CD14-positive monocyte (primary cell): ENCODE data around the gene GRK4. TPM values are rescaled to one million over a fixed set of nuclear protein-coding genes. Genes with fewer than 3 reads are reported as not detected.
"Not testable (repeated sequence)": the region's sequence is repeated elsewhere in the genome, so short reads cannot be mapped to it uniquely, and the experiment has no call there.

Source experiments
- DNase-seq, 3 donors: peaks; one replicate each; pipeline ENCODE4 v3.0.0-alpha.2; 2011 to 2022
- H2AFZ ChIP-seq: 2 replicates; pipeline ENCODE4 v1.6.0; 2012; ENCODE audit warnings: mild to moderate bottlenecking, low read depth, low read length, inconsistent platforms; ENCODE audit not compliant: insufficient read depth, poor library complexity, severe bottlenecking
- H3K27ac ChIP-seq, 2 donors: 1 replicate in 1 of 2; 2 replicates in 1 of 2; pipeline ENCODE4 v1.5.1; 2012 to 2013; ENCODE audit warnings: low read length in 2 of 2, control low read depth in 1 of 2, inconsistent platforms in 1 of 2, low read depth in 1 of 2, mild to moderate bottlenecking in 1 of 2
- H3K27me3 ChIP-seq, 2 donors: one replicate each; pipeline versions ENCODE4 v1.6.0 to v1.6.1; 2011 to 2013; ENCODE audit warnings: low read length in 2 of 2; ENCODE audit not compliant: control insufficient read depth in 2 of 2, insufficient read depth in 2 of 2
- H3K36me3 ChIP-seq, 2 donors: replicated peaks in 1 of 2; 1 replicate in 1 of 2; 2 replicates in 1 of 2; pipeline versions ENCODE4 v1.5.1 to v1.6.1; 2012 to 2013; ENCODE audit warnings: low read length in 2 of 2, control low read depth in 1 of 2, inconsistent platforms in 1 of 2, mild to moderate bottlenecking in 1 of 2; ENCODE audit not compliant: insufficient read depth in 2 of 2, control insufficient read depth in 1 of 2
- H3K4me1 ChIP-seq, 2 donors: 1 replicate in 1 of 2; 2 replicates in 1 of 2; pipeline versions ENCODE4 v1.5.1 to v1.6.1; 2012 to 2013; ENCODE audit warnings: low read length in 2 of 2, control low read depth in 1 of 2, inconsistent platforms in 1 of 2, mild to moderate bottlenecking in 1 of 2, moderate library complexity in 1 of 2; ENCODE audit not compliant: insufficient read depth in 2 of 2, control insufficient read depth in 1 of 2
- H3K4me2 ChIP-seq: replicated peaks from 2 replicates; pipeline ENCODE3; 2012; ENCODE audit warnings: low read length, moderate library complexity, mild to moderate bottlenecking; ENCODE audit not compliant: poor library complexity, severe bottlenecking; ENCODE audit errors: extremely low read depth
- H3K4me3 ChIP-seq, 3 experiments: fragments of 200-600 bp in 1 of 3; sonication (generic) in 1 of 3; replicated peaks in 1 of 3; 1 replicate in 2 of 3; 2 replicates in 1 of 3; pipeline ENCODE4 v1.5.1; 2011 to 2013; ENCODE audit warnings: low read length in 3 of 3, mild to moderate bottlenecking in 3 of 3, control low read depth in 2 of 3, low read depth in 2 of 3, inconsistent platforms in 1 of 3, moderate library complexity in 1 of 3
- H3K79me2 ChIP-seq: 2 replicates; pipeline ENCODE4 v1.6.0; 2012; ENCODE audit warnings: mild to moderate bottlenecking, control low read depth, inconsistent platforms, low read length, moderate library complexity; ENCODE audit not compliant: insufficient read depth
- H3K9ac ChIP-seq: 2 replicates; pipeline ENCODE4 v1.6.0; 2017; ENCODE audit warnings: low read length, mild to moderate bottlenecking; ENCODE audit not compliant: insufficient read depth, poor library complexity, severe bottlenecking
- H3K9me3 ChIP-seq, 2 donors: replicated peaks in 1 of 2; 1 replicate in 1 of 2; 2 replicates in 1 of 2; pipeline versions ENCODE4 v1.5.1 to v1.6.1; 2012 to 2013; ENCODE audit warnings: low read length in 2 of 2, control low read depth in 1 of 2; ENCODE audit not compliant: control insufficient read depth in 1 of 2, insufficient read depth in 1 of 2
- H4K20me1 ChIP-seq: 2 replicates; pipeline ENCODE4 v1.6.0; 2012; ENCODE audit warnings: mild to moderate bottlenecking, low read length, control low read depth, moderate library complexity; ENCODE audit not compliant: insufficient read depth
- H3K27ac Mint-ChIP-seq, 7 donors: one replicate each; pipeline ENCODE4 v1.8.0; 2020; ENCODE audit warnings: mild to moderate bottlenecking in 7 of 7, mixed read lengths in 7 of 7, moderate library complexity in 6 of 7, inconsistent platforms in 2 of 7
- H3K27me3 Mint-ChIP-seq, 3 donors: one replicate each; pipeline ENCODE4 v1.8.0; 2021 to 2022; ENCODE audit warnings: low read depth in 3 of 3, mild to moderate bottlenecking in 3 of 3, mixed read lengths in 3 of 3, moderate library complexity in 3 of 3, inconsistent platforms in 1 of 3
- H3K36me3 Mint-ChIP-seq, 2 donors: one replicate each; pipeline ENCODE4 v1.8.0; 2020; ENCODE audit warnings: mixed read lengths in 2 of 2, inconsistent platforms in 1 of 2, mild to moderate bottlenecking in 1 of 2
- H3K4me1 Mint-ChIP-seq: one replicate; pipeline ENCODE4 v1.8.0; 2020; ENCODE audit warnings: mild to moderate bottlenecking, mixed read lengths
- H3K4me3 Mint-ChIP-seq, 2 donors: one replicate each; pipeline ENCODE4 v1.8.0; 2020; ENCODE audit warnings: mild to moderate bottlenecking in 2 of 2, mixed read lengths in 2 of 2, moderate library complexity in 1 of 2
- H3K9me3 Mint-ChIP-seq, 7 donors: one replicate each; pipeline ENCODE4 v1.8.0; 2020 to 2022; ENCODE audit warnings: mixed read lengths in 7 of 7, mild to moderate bottlenecking in 6 of 7, moderate library complexity in 6 of 7, inconsistent platforms in 2 of 7
- WGBS: methylation state at CpG from one replicate; pipeline ENCODE4 v1.1.5; 2013; ENCODE audit warnings: missing lambda C conversion rate; ENCODE audit not compliant: insufficient coverage; 5-methylcytosine and 5-hydroxymethylcytosine counted together
- intact Hi-C, 2 donors: fragments of 100-400 bp; cut with micrococcal nuclease; formaldehyde crosslinking; loops; one replicate each; pipeline versions ENCODE4 v1.15.0 to v1.15.1; 2023
- polyA plus RNA-seq, 3 donors: library from polyadenylated mRNA; depleted of rRNA in 1 of 3; unstranded in 2 of 3; stranded (reverse) in 1 of 3; fragments of 300-500 nt in 2 of 3; fragments of >200 nt in 1 of 3; fragmentation: Illumina TruSeq in 2 of 3; gene quantifications; 1 replicate in 2 of 3; 2 replicates in 1 of 3; pipeline ENCODE4 v1.2.3, GENCODE V29; 2012 to 2021
- TF ChIP-seq, protein P1 (sequence below): fragments of 200-600 bp; IDR thresholded peaks from one replicate; pipeline ENCODE4 v1.8.0; 2022; ENCODE audit warnings: antibody characterized with exemption, mild to moderate bottlenecking

The GRK4 gene
- polyA plus RNA-seq, 3 donors = 1.1 to 1.2 (median 1.2) TPM

DNA sequence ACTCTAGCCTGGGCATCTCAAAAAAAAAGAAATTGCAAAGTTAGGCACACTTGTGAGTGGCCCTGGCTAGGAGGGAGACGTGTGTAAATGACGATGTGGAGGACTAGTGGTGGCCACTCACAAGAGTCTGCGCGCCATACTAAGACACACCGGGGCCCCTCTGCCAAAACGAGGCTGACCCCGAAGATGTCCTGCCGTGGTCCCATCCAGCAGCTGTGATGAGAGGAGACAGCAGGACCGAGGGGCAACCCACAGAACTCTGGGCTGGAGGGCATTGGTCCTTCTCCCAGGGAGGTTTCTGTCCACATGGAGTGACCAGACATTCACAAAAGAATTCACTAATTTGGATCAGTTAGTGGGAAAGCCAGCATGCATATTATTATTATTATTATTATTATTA, 47.6 kb upstream of the GRK4 start:
- H3K4me1 Mint-ChIP-seq = peaks cover 8% of the 10 kb centered on the region
- intact Hi-C loops = no loop called here
- no peak overlapping the region for H3K4me3 Mint-ChIP-seq
- Histone ChIP-seq H3K9ac (no peak overlapping the region), H3K27me3 (no peaks in the 10 kb centered on the region), H3K4me1 (no peaks in the 10 kb centered on the region), H4K20me1 (peaks cover 41% of the 10 kb centered on the region), H3K79me2 (peaks cover 5% of the 10 kb centered on the region), H3K4me3 (no peak overlapping the region), H3K4me2 (no peak overlapping the region), H2AFZ (no peak overlapping the region), H3K9me3 (no peaks in the 10 kb centered on the region), H3K27ac (no peak overlapping the region), H3K36me3 (peaks cover 42 to 91% of the 10 kb centered on the region in 2 donors)
- no peaks in the 10 kb centered on the region for H3K27me3 Mint-ChIP-seq
- peaks cover 0 to 9% (median 4%) of the 10 kb centered on the region in 7 donors for H3K9me3 Mint-ChIP-seq
- no peak overlapping the region for H3K27ac Mint-ChIP-seq
- peaks cover 84 to 95% of the 10 kb centered on the region in 2 donors for H3K36me3 Mint-ChIP-seq
- no peak for DNase-seq
- 89% methylated on average over 8 of the region's 9 CpGs for WGBS
- TF ChIP-seq, protein P1, sequence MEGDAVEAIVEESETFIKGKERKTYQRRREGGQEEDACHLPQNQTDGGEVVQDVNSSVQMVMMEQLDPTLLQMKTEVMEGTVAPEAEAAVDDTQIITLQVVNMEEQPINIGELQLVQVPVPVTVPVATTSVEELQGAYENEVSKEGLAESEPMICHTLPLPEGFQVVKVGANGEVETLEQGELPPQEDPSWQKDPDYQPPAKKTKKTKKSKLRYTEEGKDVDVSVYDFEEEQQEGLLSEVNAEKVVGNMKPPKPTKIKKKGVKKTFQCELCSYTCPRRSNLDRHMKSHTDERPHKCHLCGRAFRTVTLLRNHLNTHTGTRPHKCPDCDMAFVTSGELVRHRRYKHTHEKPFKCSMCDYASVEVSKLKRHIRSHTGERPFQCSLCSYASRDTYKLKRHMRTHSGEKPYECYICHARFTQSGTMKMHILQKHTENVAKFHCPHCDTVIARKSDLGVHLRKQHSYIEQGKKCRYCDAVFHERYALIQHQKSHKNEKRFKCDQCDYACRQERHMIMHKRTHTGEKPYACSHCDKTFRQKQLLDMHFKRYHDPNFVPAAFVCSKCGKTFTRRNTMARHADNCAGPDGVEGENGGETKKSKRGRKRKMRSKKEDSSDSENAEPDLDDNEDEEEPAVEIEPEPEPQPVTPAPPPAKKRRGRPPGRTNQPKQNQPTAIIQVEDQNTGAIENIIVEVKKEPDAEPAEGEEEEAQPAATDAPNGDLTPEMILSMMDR = no peak

DNA sequence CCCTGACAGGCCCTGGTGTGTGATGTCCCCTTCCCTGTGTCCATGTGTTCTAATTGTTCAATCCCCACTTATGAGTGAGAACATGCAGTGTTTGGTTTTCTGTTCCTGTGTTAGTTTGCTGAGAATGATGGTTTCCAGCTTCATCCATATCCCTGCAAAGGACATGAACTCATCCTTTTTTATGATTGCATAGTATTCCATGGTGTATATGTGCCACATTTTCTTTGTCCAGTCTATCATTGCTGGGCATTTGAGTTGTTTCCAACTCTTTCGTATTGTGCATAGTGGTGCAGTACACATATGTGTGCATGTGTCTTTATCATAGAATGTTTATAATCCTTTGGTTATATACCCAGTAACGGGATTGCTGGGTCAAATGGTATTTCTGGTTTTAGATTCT, 46.7 kb upstream of the GRK4 start:
- DNase-seq, H3K27ac ChIP-seq, H3K4me3 Mint-ChIP-seq, H3K4me1 ChIP-seq, H2AFZ ChIP-seq, H3K9me3 ChIP-seq, intact Hi-C loops, H3K9ac ChIP-seq, H3K9me3 Mint-ChIP-seq, H3K4me3 ChIP-seq, H3K27me3 ChIP-seq, H3K27me3 Mint-ChIP-seq, H3K79me2 ChIP-seq, H3K4me1 Mint-ChIP-seq, H3K4me2 ChIP-seq: not testable (repeated sequence)
- Mint-ChIP-seq H3K27ac (peak overlapping the region in 1 of 7 donors; percentile 58), H3K36me3 (peaks cover 84 to 97% of the 10 kb centered on the region in 2 donors)
- no CpG with 5 or more reads among the region's 2 CpGs for WGBS
- Histone ChIP-seq H4K20me1 (peaks cover 43% of the 10 kb centered on the region), H3K36me3 (peaks cover 37 to 88% of the 10 kb centered on the region in 2 donors)

DNA sequence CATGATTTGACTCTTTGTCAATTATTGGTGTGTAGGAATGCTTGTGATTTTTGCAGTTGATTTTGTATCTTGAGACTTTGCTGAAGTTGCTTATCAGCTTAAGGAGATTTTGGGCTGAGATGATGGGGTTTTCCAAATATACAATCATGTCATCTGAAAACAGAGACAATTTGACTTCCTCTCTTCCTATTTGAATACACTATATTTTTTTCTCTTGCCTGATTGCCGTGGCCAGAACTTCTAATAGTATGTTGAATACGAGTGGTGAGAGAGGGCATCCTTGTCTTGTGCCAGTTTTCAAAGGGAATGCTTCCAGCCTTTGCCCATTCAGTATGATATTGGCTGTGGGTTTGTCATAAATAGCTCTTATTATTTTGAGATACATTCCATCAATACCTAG, 45.1 kb upstream of the GRK4 start:
- peaks cover 52% of the 10 kb centered on the region for H4K20me1 ChIP-seq
- H3K36me3 Mint-ChIP-seq = peaks cover 80 to 97% of the 10 kb centered on the region in 2 donors
- H3K4me3 Mint-ChIP-seq, H2AFZ ChIP-seq, H3K27me3 ChIP-seq, DNase-seq, H3K27ac ChIP-seq, H3K79me2 ChIP-seq, H3K27ac Mint-ChIP-seq, intact Hi-C loops, H3K27me3 Mint-ChIP-seq, H3K9me3 ChIP-seq, H3K4me1 ChIP-seq, H3K4me2 ChIP-seq, H3K4me3 ChIP-seq, H3K9me3 Mint-ChIP-seq, H3K9ac ChIP-seq: not testable (repeated sequence)
- peaks cover 35 to 88% of the 10 kb centered on the region in 2 donors for H3K36me3 ChIP-seq
- H3K4me1 Mint-ChIP-seq = peaks cover 20% of the 10 kb centered on the region
- no CpG with 5 or more reads among the region's 2 CpGs for WGBS

DNA sequence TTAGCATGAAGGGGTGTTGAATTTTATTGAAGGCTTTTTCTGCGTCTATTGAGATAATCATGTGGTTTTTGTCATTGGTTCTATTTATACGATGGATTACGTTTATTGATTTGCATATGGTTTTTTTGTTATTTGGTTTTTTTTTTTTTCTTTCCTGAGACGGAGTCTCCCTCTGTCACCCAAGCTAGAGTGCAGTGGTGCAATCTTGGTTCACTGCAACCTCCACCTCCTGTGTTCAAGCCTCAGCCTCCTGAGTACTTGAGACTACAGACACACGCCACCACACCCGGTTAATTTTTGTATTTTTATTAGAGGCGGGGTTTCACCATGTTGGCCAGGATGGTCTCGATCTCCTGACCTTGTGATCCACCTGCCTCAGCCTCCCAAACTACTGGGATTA, 44.7 kb upstream of the GRK4 start:
- 100% methylated on average over 1 of the region's 8 CpGs for WGBS
- peaks cover 19% of the 10 kb centered on the region for H3K4me1 Mint-ChIP-seq
- H3K4me2 ChIP-seq, H3K27me3 Mint-ChIP-seq, H3K79me2 ChIP-seq, H3K9ac ChIP-seq, H2AFZ ChIP-seq, H3K9me3 Mint-ChIP-seq, H3K4me3 Mint-ChIP-seq, H3K27me3 ChIP-seq, H3K4me1 ChIP-seq, H3K4me3 ChIP-seq, DNase-seq, intact Hi-C loops, H3K27ac ChIP-seq, H3K9me3 ChIP-seq: not testable (repeated sequence)
- H3K36me3 Mint-ChIP-seq = peaks cover 82 to 97% of the 10 kb centered on the region in 2 donors
- Histone ChIP-seq H3K36me3 (peaks cover 39 to 88% of the 10 kb centered on the region in 2 donors), H4K20me1 (peaks cover 52% of the 10 kb centered on the region)
- H3K27ac Mint-ChIP-seq = peak overlapping the region in 1 of 7 donors; percentile 6
